Esophagus muscularis mucosa (tissue), 4 donors: Measurements from ENCODE around the gene ECHDC1. TPM values are rescaled to one million over a fixed set of nuclear protein-coding genes. Genes with fewer than 3 reads are reported as not detected.
"Not testable (repeated sequence)": the region's sequence is repeated elsewhere in the genome, so short reads cannot be mapped to it uniquely, and the experiment has no call there.

ENCODE experiments used
- DNase-seq: peaks from one replicate; pipeline ENCODE4 v3.0.0-alpha.2; 2017; ENCODE audit errors: extremely low spot score
- H3K27ac ChIP-seq, 4 donors: fragments of 200-600 bp; sonication (generic); replicated peaks in 1 of 4; 1 replicate in 3 of 4; 2 replicates in 1 of 4; pipeline ENCODE4 v1.5.1; 2016 to 2019; ENCODE audit warnings: mild to moderate bottlenecking in 1 of 4
- H3K27me3 ChIP-seq, 4 donors: fragments of 200-600 bp; sonication (generic); one replicate each; pipeline versions ENCODE4 v1.5.1 to v1.6.0; 2016 to 2019
- H3K36me3 ChIP-seq, 4 donors: fragments of 200-600 bp; sonication (generic); one replicate each; pipeline ENCODE4 v1.5.1; 2016 to 2019
- H3K4me1 ChIP-seq, 4 donors: fragments of 200-600 bp; sonication (generic); one replicate each; pipeline ENCODE4 v1.5.1; 2016 to 2019
- H3K4me3 ChIP-seq, 4 donors: fragments of 200-600 bp; sonication (generic); 1 replicate in 2 of 4; 2 replicates in 2 of 4; pipeline ENCODE4 v1.5.1; 2016 to 2019; ENCODE audit warnings: mild to moderate bottlenecking in 4 of 4, moderate library complexity in 1 of 4
- H3K9me3 ChIP-seq, 4 donors: fragments of 200-600 bp; sonication (generic); 1 replicate in 3 of 4; 2 replicates in 1 of 4; pipeline ENCODE4 v1.5.1; 2016 to 2019
- EP300 ChIP-seq: sonication (generic); formaldehyde crosslinking; IDR thresholded peaks from one replicate; pipeline ENCODE4 v1.6.1; 2017; ENCODE audit warnings: antibody characterized with exemption
- POLR2A ChIP-seq: fragments of 450-650 bp; IDR thresholded peaks from one replicate; pipeline ENCODE4 v1.6.1; 2017; ENCODE audit warnings: antibody characterized with exemption, moderate library complexity, mild to moderate bottlenecking, low read depth
- POLR2AphosphoS5 ChIP-seq, 2 donors: sonication (generic); formaldehyde crosslinking; IDR thresholded peaks; one replicate each; pipeline ENCODE4 v1.6.1; 2017; ENCODE audit warnings: antibody characterized with exemption in 2 of 2
- WGBS: methylation state at CpG from one replicate; pipeline ENCODE4 v1.1.5; 2018; 5-methylcytosine and 5-hydroxymethylcytosine counted together
- intact Hi-C: fragments of 100-400 bp; cut with DNase I; formaldehyde crosslinking; loops from one replicate; pipeline ENCODE4 v1.15.1; 2023
- total RNA-seq, 4 donors: library from RNA; depleted of rRNA; stranded (reverse); fragments of >200 nt; gene quantifications; one replicate each; pipeline versions ENCODE4 v1.1.0 to v1.2.1, GENCODE V29; 2016
- TF ChIP-seq, protein P1 (sequence below), 3 experiments: fragments of 200-600 bp in 2 of 3; fragments of 450-650 bp in 1 of 3; sonication (generic) in 2 of 3; IDR thresholded peaks; one replicate each; pipeline ENCODE4 v1.5.1; 2017 to 2019; ENCODE audit warnings: antibody characterized with exemption in 3 of 3, mild to moderate bottlenecking in 2 of 3, moderate library complexity in 1 of 3

The ECHDC1 gene
- total RNA-seq, 4 donors from 2014 or later, result 42.5 to 70.6 (median 57.9) TPM

- H3K4me1 ChIP-seq, result peaks cover 30 to 53% (median 44%) of the 10 kb centered on the region in 4 donors
- peak overlapping the region in 2 of 4 donors; percentile 86 to 90 for H3K27ac ChIP-seq
- DNase-seq, result no peak
- intact Hi-C loops, result loop anchor here (5.0 to 10.0 kb wide), 2 partner anchors 73 to 121 kb away; no protein-coding TSS in a partner anchor
- peak overlapping the region; percentile 62 to 90 (median 76) for H3K4me3 ChIP-seq
- no peaks in the 10 kb centered on the region for H3K9me3 ChIP-seq
- no peaks in the 10 kb centered on the region for H3K27me3 ChIP-seq
- TF ChIP-seq, protein P1, sequence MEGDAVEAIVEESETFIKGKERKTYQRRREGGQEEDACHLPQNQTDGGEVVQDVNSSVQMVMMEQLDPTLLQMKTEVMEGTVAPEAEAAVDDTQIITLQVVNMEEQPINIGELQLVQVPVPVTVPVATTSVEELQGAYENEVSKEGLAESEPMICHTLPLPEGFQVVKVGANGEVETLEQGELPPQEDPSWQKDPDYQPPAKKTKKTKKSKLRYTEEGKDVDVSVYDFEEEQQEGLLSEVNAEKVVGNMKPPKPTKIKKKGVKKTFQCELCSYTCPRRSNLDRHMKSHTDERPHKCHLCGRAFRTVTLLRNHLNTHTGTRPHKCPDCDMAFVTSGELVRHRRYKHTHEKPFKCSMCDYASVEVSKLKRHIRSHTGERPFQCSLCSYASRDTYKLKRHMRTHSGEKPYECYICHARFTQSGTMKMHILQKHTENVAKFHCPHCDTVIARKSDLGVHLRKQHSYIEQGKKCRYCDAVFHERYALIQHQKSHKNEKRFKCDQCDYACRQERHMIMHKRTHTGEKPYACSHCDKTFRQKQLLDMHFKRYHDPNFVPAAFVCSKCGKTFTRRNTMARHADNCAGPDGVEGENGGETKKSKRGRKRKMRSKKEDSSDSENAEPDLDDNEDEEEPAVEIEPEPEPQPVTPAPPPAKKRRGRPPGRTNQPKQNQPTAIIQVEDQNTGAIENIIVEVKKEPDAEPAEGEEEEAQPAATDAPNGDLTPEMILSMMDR (IDR thresholded peaks at IDR 0.05), result no peak
- TF ChIP-seq POLR2A (no peak), POLR2AphosphoS5 (IDR thresholded peaks at IDR 0.05) (no peak), EP300 (no peak)
- WGBS, result 63% methylated on average over 9 of the region's 9 CpGs
- no peaks in the 10 kb centered on the region for H3K36me3 ChIP-seq
Observed at GRCh38 chr6:127341471-127342202, 1.8 kb downstream of the ECHDC1 start.

GRCh38 chr6:127340171-127340570, 3.2 kb downstream of the ECHDC1 start:
- DNase-seq, result no peak
- intact Hi-C loops, result loop anchor here (5.0 to 10.0 kb wide), 2 partner anchors 75 to 122 kb away; no protein-coding TSS in a partner anchor

DNA sequence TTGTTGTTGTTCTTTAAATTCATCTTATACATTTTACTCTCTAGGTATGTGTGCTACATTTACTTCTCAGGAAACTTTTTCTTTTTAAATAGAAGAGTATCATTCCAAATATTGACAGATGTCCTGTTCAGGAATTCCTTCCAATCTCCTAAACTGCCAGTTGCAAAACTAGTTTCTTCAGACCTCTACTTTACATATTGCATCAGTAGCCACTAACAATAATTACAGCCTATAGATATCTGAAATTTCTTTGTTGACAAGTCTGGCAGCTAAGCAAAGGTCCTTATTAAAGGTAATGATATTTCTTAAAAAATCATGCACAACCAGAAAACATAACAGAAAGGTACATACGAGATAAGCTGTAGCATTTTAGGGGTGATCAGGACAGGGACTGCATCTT, 4.5 kb downstream of the ECHDC1 start:
- H3K36me3 ChIP-seq, result no peaks in the 10 kb centered on the region
- TF ChIP-seq POLR2A (no peak), POLR2AphosphoS5 (IDR thresholded peaks at IDR 0.05) (no peak), EP300 (no peak)
- H3K27ac ChIP-seq, result no peak overlapping the region
- intact Hi-C loops, result no loop called here
- WGBS, result 88% methylated on average over 1 of the region's 1 CpG
- H3K27me3 ChIP-seq, result no peaks in the 10 kb centered on the region
- H3K4me1 ChIP-seq, result peaks cover 30 to 48% (median 41%) of the 10 kb centered on the region in 4 donors
- H3K9me3 ChIP-seq, result no peaks in the 10 kb centered on the region
- DNase-seq, result no peak
- no peak overlapping the region for H3K4me3 ChIP-seq

More at GRCh38 chr6:127340171-127340570, 3.2 kb downstream of the ECHDC1 start:
- Histone ChIP-seq H3K27ac (no peak overlapping the region), H3K4me3 (no peak overlapping the region), H3K36me3 (no peaks in the 10 kb centered on the region), H3K9me3 (no peaks in the 10 kb centered on the region), H3K27me3 (no peaks in the 10 kb centered on the region), H3K4me1 (peaks cover 30 to 53% (median 48%) of the 10 kb centered on the region in 4 donors)
- no peak for TF ChIP-seq EP300
- TF ChIP-seq POLR2AphosphoS5 (IDR thresholded peaks at IDR 0.05), result no peak
- TF ChIP-seq POLR2A, result no peak
- TF ChIP-seq, protein P1 (IDR thresholded peaks at IDR 0.05), result no peak

GRCh38 chr6:127332383-127332961, 10.9 kb downstream of the ECHDC1 start:
- 66% methylated on average over 4 of the region's 4 CpGs for WGBS
- DNase-seq, result no peak
- Histone ChIP-seq H3K9me3 (no peaks in the 10 kb centered on the region), H3K36me3 (peaks cover 0 to 4% (median 0%) of the 10 kb centered on the region in 4 donors), H3K27me3 (no peaks in the 10 kb centered on the region), H3K27ac (no peak overlapping the region), H3K4me1 (peaks cover 0 to 7% (median 3%) of the 10 kb centered on the region in 4 donors), H3K4me3 (no peak overlapping the region)
- no peak for TF ChIP-seq EP300
- intact Hi-C loops, result no loop called here

DNA sequence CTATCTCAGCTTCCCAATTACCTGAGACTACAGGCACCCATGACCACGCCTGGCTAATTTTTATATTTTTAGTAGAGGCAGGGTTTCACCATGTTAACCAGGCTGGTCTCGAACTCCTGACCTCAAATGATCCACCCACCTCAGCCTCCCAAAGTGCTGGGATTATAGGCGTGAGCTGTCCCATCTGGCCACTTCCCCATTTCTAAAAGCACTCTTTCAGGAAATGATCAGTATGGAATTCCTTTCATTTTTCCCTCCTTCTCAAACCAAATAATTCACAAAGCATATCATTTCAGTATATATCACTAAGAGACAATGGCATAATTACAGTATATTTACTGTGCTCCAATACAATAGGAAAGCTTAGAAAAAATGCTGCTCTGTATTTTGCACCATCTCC, 12.2 kb downstream of the ECHDC1 start:
- WGBS, result 91% methylated on average over 3 of the region's 3 CpGs
- intact Hi-C loops, H3K4me3 ChIP-seq: not testable (repeated sequence)

GRCh38 chr6:127328043-127328609, 15.3 kb downstream of the ECHDC1 start:
- Histone ChIP-seq H3K9me3 (no peaks in the 10 kb centered on the region), H3K36me3 (peaks cover 4 to 33% (median 22%) of the 10 kb centered on the region in 4 donors), H3K27me3 (no peaks in the 10 kb centered on the region), H3K4me1 (peaks cover 0 to 3% (median 0%) of the 10 kb centered on the region in 4 donors), H3K4me3 (no peak overlapping the region), H3K27ac (no peak overlapping the region)
- intact Hi-C loops, result no loop called here
- no peak for DNase-seq
- TF ChIP-seq POLR2AphosphoS5 (IDR thresholded peaks at IDR 0.05), result no peak
- no peak for TF ChIP-seq POLR2A
- no peak for TF ChIP-seq EP300
- TF ChIP-seq, protein P1 (IDR thresholded peaks at IDR 0.05), result no peak

More for the DNA sequence above, 12.2 kb downstream of the ECHDC1 start:
- H3K27ac ChIP-seq, H3K4me1 ChIP-seq, H3K9me3 ChIP-seq, DNase-seq, H3K27me3 ChIP-seq: not testable (repeated sequence)
- H3K36me3 ChIP-seq, result peaks cover 4 to 10% (median 8%) of the 10 kb centered on the region in 4 donors
